GM21447 (cell line): ENCODE data around the gene PLSCR1.

ENCODE experiments used
- ATAC-seq: cut with Tn5 transposase; IDR thresholded peaks from one replicate; pipeline ENCODE4 v1.9.1; 2021; ENCODE audit not compliant: unreplicated experiment

Gene PLSCR1

GRCh38 chr3:146544002-146544928 is at the start of gene PLSCR1:
TSS of gene PLSCR1 (minus strand) at chr3:146544607. CDS start at chr3:146536552, 8,055 bp downstream.
- peak; percentile 83 for ATAC-seq

- no peak for ATAC-seq
These were observed 49.4 kb upstream of the PLSCR1 start for GRCh38 chr3:146593776-146594175.

GRCh38 chr3:146590521-146590920 is 46.1 kb upstream of the PLSCR1 start:
- ATAC-seq = no peak

GRCh38 chr3:146589899-146590508 is 45.6 kb upstream of the PLSCR1 start:
- ATAC-seq = no peak

GRCh38 chr3:146585156-146585555 is 40.7 kb upstream of the PLSCR1 start:
- ATAC-seq = no peak

GRCh38 chr3:146581951-146582467 is 37.6 kb upstream of the PLSCR1 start:
- no peak for ATAC-seq

DNA sequence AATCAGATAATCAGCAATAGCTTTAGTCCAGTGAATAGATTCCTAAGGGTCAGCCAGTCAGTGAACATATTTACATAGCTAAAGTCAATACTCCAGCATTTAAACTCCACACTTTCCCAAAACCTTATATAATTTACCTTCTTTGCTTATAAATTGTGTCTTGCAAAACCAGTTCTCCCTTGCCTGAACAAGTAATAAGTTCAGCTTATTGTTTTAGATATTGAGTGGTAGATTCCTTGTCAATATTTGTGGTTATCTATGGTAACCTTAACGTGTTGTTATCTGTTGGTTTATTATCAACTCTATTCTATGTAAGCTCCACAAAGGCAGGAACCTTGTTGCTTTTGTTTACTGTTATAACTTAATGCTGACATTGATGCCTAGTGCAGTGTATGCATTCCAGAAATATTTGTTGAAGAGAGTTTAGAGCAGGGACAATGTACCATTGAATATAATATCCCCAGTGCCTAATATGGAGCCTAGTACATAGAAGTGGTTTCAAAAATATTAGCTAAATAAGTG is 36.7 kb upstream of the PLSCR1 start:
- ATAC-seq = no peak

GRCh38 chr3:146577662-146578061 is 33.3 kb upstream of the PLSCR1 start:
- ATAC-seq = no peak

DNA sequence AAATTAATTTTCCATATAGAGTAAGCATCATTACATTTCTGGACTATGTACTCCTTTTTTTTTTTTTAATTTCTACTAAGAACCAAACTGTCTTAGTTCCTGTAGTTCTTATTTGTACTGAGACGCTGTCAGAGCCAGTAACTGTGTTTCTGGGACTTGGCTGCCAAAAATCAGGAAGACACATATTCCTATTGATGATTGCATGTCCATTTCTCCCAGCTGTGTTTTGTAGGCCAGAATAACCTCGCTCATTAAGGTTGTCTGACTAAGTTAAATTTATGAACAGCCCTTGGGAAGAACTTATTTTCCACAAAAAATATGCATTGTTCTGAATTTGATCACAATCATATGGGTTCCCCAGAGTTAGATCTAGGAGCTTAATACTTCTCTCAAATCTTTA is 31.2 kb upstream of the PLSCR1 start:
- ATAC-seq = no peak

DNA sequence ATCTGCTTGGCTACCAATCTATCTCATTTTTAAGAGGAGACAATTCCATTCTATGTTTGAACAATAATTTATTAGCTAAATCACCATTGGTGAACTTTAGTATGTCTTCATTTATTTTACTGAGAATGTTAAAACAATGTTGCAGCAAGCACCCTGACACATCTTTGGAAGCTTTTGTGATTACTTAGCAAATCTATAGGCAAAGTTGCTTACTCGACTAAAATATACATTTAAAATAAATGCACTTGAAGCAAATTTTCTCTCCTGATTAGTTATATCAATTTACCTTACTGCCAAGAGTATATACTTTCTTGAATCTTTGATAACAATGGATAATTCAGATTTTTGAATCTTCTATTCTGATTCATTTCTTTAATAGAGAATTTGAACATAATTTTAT is 29.8 kb upstream of the PLSCR1 start:
- no peak for ATAC-seq

GRCh38 chr3:146569314-146569713 is 24.9 kb upstream of the PLSCR1 start:
- ATAC-seq = no peak

- ATAC-seq = no peak
These were observed 21.7 kb upstream of the PLSCR1 start for GRCh38 chr3:146566138-146566537.

- no peak for ATAC-seq
These were observed 17.5 kb upstream of the PLSCR1 start for GRCh38 chr3:146561879-146562278.

DNA sequence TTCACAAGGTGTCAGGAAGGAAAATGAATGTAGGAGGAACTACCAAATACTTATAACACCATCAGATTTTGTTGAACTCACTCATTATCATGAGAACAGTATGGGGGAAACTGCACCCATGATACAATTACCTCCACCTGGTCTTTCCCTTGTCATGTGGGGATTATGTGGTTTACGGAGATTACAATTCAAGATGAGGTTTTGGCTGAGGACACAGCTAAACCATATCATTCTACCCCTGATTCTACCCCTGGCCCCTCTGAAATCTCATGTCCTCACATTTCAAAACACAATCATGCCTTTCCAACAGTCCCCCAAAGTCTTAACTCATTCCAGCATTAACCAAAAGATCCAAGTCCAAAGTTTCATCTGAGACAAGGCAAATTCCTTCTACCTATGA is 17.1 kb upstream of the PLSCR1 start:
- no peak for ATAC-seq

DNA sequence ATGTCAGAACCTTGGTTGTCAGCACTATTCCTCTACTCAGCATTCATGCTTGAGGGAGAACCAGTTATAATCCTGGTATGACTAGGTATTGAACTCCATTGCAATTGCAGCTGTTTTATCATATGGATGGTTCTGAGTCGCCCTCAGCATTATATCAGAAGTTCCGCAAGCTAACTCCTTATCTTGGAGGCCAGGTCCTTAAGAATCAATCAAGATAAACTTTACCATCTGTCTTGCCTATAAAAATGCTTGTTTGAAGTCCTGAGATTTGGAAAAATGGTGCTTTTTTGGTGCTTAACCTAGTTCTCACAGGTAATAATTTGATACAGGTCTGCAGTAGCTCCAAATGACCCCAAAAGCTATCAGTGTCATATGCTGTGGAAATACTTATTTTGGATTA is 16.3 kb upstream of the PLSCR1 start:
- no peak for ATAC-seq

DNA sequence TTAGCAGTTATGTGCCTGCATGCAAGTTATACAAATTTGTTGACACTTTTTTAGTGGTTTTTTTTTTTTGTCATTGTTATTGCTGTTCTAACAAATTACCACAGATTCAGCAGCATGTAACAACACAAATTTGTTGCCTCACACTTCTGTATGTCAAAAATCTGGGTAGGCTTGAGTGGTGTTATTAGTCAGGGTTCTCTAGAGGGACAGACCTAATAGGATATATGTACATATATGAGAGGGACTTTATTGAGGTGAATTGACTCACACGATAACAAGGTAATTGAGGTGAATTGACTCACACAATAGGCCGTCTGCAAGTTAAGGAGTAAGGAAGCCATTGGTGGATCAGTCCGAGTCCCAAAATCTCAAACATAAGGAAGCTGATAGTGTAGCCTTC is 15.0 kb upstream of the PLSCR1 start:
- no peak for ATAC-seq

- no peak for ATAC-seq
These were observed 14.4 kb upstream of the PLSCR1 start for GRCh38 chr3:146558781-146559180.

- ATAC-seq = no peak
These were observed 13.3 kb upstream of the PLSCR1 start for GRCh38 chr3:146557745-146558144.

DNA sequence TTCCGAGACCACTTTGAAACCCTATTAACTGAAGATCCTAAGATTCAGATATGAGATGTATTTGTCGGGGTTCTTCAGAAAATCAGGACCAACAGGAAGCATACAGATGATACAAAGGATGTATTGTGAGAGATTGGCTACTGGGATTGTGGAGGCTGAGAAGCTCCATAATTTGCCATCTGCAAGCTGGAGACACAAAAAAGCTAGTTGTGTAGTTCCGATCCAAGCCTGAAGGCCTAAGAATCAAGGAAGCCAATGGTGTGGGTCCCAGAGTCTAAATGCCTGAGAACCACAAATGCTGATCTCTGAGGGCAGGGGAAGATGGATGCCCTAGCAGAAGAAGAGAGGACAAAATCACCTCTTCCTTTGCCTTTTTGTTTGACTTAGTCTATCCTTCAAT is 10.9 kb upstream of the PLSCR1 start:
- ATAC-seq = no peak

DNA sequence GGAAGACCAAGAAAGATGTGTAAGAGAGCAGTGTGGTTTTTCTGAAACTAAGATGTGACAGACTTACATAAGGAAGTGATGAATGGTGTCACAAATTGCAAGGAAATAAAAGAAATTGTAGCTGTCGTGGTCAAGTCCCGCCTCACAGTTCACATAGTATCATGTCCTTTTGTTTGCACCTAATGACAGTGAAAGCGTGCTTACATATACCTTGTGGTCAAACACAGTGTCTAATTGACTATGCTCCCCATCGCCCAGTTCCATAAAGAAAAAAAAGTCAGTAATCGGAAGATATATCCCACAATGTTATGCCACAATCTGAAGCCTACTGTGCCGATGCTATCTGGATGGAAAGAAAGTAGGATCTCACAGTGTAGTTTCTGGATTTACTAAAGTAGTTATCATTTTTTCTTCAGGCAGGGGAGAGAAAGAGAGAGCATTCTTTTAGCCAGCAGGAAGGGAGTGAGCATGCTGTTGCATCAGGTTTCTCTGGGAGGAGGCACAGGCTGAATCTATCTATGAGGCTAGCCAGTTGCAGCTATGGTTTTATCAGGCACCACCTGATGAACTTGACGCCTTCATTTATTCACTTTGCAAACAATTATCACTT is 9.8 kb upstream of the PLSCR1 start:
- no peak for ATAC-seq

DNA sequence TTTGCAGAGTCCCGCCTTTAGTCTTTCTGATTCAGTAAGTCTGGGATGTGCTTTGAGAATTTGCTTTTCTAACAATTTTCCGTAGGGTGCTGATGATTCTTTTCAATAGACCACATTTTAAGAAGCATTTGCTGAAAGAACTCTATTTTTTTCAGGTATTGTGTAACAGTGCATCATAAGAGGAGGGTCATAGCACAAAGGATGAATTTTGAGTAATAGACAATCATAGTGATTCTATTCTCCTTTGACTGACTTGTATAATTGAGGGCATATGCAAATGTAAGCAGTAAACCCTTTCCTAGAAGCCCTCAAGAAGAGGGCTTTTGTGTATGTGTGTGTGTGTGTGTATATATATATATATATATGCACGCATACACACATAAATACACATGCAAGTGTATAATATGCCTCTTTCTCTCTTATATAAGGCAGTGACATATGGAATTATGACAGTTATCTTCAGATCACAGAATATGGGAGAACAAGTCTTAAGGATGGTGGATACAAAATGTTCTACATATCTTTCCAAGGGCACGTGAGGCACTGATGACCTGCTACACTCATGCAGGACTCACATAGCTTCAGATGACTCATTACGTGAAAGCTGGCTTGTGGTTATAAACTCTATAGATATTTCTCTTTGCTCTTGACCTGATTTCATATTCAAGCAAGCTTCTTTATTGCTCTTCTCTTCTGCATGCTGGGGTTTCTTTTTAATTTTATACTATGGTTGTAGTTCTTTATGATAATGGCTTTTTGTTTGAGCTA is 6.5 kb upstream of the PLSCR1 start:
- peak; percentile 89 for ATAC-seq
